Endothelial cell of coronary artery (primary cell): ENCODE data around the gene AMMECR1. TPM values are rescaled to one million over a fixed set of nuclear protein-coding genes. Genes with fewer than 3 reads are reported as not detected.

Source experiments
- total RNA-seq: library from RNA; depleted of rRNA; stranded (reverse); fragments of >200 nt; gene quantifications from 2 replicates; pipeline ENCODE4 v1.2.3, GENCODE V29; 2014

The AMMECR1 gene
- 4.9 and 5.2 TPM in 2 replicates for total RNA-seq

GRCh38 chrX:110317820-110318663, at the start of gene AMMECR1:
Gene AMMECR1 (minus strand): TSS chrX:110318085. CDS start chrX:110318071, 14 bp downstream.

GRCh38 chrX:110358548-110358947, 40.7 kb upstream of the AMMECR1 start, which contains the start of gene RTL9:
Gene RTL9 (plus strand): TSS chrX:110358848. CDS start chrX:110450618, 91,770 bp downstream.

Other genes with a start within 250 kb of the AMMECR1 start
- gene RTL9, start 40.8 kb upstream of the AMMECR1 start, total RNA-seq, result not detected in 2 replicates